Measurements from ENCODE around the gene MICAL2.

The MICAL2 gene

GRCh38 chr11:12159351-12160099 is 49.1 kb downstream of the MICAL2 start:
- peak in 1 of 2 donors; percentile 22 for DNase-seq

DNA sequence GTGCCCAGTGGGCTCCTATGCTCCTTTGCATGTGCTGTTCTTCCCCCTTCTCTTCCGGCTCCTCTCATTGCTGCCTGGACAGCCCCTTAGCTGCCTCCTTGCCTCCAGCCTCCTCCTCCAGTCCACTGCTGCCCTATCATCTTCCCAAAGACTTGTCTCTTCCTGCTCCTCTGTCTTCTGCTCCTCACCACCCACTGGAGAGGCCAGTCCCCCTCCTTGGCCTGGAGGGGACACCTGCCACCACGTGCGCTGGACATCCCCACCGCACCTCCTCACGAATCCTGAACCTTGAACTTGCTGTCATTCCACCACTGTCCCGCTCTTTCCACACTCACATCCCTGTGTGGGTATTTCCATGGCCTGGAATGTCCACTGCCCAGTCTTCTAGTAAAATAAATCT is 49.8 kb downstream of the MICAL2 start:
- no peak for DNase-seq

- DNase-seq: no peak
These were observed 50.3 kb downstream of the MICAL2 start for GRCh38 chr11:12160680-12161079.

DNA sequence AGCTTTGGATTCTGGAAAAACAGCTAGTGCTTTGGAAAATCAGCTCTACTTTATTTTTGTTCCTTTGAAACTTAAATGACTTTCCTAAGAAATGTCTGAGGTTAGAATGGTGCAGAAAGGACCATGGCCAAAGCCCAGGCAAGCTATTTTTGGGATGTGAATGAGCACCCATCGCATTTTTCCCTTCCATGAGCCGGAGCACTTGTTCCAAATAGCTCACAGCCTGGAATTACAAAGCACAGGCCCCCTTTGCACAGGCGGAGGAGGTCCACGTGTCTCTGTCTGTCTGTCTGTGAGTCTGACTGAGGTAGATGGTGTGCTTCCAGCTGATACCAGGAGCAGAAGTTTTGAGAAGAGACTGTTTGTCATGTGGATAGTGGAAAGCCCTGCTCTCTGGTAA is 50.7 kb downstream of the MICAL2 start:
- DNase-seq: no peak

GRCh38 chr11:12161603-12162350 is 51.4 kb downstream of the MICAL2 start:
- no peak for DNase-seq

- no peak for DNase-seq
These were observed 52.3 kb downstream of the MICAL2 start for GRCh38 chr11:12162652-12163051.

- no peak for DNase-seq
These were observed 53.0 kb downstream of the MICAL2 start for GRCh38 chr11:12163181-12163941.

DNA sequence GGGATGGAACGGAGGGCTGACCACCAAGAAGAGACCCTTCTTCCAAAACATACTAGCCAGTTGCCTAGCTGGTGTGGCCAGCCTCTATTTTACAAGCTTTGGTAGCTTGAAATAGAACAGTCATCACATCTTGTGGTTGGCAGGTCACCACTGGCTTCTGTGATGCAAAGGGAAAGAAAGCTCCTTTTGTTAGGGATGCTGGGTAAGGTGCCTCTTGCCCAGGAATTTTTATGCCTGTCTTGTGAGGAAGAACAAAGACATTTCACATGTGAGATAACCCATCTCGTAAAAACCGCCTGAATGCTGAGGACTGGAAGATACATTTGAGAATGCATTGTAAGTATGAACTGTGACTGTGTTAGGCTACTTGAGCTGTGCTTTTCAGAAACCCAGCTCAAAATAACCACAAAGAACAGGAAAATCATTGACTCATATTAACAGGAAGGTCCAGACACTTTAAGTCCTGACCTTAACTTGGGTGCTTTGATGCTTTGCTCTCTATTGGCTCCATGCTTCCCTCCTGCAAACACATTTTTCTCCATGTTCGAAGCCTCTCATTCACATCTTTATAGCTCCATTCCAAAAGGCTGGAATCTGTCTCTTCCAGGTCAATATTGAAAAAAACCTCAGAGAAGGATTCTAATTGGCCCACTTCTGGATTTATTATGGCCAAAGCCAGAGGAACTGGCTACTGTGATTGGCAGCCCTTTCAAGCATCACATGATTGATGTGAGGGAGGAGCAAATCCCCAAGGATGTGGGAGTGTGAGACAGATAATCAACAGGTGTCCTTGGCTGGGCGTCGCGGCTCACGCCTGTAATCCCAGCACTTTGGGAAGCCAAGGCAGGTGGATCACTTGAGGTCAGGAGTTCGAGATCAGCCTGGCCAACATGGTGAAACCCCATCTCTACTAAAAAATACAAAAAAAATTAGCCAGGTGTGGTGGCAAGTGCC is 53.9 kb downstream of the MICAL2 start:
- DNase-seq: no peak

DNA sequence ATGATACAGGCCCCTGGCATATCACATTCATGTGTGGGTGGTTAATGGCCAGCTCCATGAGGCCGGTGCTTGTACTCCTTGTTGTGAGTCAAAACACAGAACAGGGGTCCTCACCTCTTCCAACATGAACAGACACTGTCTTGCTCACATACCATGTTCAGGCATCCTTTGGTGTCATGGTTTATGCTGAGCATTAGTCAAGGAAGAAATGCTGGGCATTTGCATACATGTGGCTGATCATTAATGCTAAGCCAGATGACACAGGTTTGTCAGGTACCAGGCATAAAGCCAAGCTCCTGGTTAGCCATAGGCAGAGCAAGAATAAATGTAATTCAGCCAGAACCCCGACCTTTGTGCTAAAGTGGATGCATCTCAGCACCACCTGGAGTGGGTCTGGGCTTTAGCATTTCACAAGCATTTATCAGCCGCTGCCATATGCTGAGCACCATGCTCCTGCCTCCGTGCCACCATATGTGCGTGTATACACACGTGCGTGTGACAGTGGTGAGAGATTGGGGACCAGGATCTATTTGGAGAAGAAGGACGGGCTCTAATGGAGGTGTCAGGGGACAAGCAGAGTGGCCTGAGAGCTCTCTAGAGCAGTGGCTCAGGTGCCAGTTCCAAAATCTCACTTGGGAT is 55.0 kb downstream of the MICAL2 start:
- no peak for DNase-seq

- no peak for DNase-seq
These were observed 56.1 kb downstream of the MICAL2 start for GRCh38 chr11:12166299-12167060.

DNA sequence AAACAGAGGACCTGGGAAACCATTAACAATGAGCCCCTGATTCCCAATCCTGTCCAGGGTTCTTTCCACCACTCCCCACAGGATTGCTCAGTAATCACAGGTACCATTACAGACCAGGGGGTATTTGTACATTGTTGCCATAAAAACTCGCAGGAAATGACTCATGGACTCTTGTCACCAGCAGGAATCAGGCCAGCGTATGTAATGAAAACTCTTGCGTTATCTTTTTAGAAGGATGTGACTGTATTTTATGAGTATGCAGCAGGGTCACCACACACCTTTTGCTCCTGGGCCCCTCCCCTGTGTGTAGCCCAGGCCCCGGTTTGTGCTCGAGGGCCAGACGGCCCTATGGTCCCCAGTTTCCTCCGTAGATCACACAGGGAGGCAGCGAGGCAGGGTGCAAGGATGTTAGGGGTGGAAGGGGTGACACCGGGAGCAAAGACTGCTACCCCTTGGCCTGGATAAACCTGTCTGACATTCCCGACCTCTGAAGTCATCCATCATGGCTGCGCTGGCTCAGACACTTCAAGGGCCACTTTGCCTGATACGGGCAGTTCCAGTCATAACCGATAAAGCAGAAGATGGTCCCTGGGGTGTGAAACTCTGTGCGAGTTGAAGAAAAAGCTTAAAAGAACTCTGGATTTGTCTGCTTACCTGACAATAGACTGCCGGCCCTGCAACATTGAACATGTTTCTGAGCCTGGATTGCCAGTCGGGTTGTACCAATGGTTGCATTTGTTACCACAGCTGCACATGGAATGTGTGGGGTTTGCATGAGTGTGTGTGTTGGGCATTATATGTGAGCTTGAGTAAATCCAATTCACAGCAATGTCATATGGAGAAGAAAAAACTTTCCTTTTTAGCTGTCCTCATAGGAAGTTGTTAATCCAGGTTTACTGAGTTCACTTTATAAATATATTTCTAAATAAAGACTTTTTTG is 56.9 kb downstream of the MICAL2 start:
- DNase-seq: peak in 1 of 2 donors; percentile 20

- no peak for DNase-seq
These were observed 57.7 kb downstream of the MICAL2 start for GRCh38 chr11:12168114-12168513.

DNA sequence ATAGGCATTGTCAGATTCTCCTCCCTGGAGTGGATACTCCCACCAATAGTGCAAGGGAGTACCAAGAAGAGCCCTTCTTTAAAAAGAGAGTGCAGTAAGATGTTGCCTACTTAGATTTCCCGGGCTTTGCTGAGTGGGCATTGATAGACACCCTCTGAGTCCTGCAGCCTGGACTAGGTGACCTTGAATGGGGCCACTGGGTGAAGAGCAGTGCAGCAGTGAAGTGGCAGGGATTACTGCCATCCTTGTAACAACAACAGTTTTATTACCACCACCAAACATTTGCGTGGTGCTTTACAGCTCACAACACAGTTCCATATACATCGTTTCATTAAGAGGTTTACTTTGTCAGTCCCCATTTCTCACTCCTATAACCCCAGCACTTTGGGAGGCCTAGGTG is 59.4 kb downstream of the MICAL2 start:
- no peak for DNase-seq

DNA sequence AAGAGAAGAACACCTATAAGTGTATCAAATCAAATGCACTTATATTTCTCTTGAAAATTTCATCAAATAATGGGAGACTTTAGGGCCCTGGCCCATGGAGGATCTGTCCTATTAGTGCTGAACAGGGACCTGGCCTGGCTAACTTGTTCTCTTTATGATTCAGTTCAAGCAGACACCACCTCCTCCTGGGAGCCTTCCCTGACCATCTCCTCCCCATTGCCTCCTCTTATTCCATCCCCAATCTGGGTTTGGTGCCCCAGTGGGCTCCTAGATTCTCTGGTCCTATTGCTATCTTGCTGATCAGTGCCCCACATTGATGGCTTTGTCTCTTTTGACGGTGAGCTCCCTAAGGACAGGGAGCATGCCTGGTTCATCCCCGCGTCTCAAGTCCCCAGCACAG is 60.1 kb downstream of the MICAL2 start:
- DNase-seq: no peak

DNA sequence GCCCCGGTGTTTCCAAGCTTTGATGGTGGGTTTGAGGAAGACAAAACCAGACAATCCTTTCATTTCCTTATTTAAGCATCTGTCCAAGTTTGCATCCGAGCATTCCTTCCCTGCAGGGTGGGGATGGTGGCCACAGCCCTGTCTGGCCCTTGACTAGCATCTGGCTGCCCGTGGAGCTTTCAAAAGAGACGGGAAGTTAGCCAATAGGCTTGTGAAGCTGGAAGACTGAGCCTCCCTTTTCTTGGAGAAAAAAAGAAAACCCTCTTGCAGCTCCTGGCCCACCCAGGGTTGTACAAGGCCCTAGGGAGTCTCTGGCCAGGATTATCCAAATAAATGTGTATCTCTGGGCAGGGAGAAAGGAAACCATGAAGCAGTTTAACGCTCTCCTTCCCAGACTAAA is 60.6 kb downstream of the MICAL2 start:
- DNase-seq: no peak

GRCh38 chr11:12171921-12172320 is 61.5 kb downstream of the MICAL2 start:
- no peak for DNase-seq

DNA sequence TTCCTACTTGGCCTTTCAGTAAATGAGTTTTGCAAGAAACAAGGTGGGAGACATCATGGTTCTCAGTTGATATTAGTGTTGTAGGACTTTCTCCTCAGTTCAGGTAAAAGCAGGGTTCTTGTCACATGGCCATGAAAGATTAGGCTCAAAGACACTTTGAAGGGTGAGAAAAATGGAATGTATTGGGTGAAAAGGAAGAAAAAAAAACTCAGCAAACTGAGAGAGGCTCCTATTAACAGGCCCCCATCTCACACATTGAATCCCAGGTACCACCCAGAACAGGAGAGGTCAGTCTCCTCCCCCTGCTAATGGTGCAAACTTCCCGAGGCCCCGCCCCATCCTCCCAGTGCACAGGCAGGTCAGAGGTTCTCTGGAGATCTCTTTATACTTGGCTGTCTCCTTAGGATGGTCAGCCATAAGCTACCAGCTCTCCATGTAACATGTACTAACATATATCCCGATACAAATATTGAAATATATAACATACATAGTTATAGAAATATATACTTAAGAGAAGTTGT is 62.2 kb downstream of the MICAL2 start:
- no peak for DNase-seq

DNA sequence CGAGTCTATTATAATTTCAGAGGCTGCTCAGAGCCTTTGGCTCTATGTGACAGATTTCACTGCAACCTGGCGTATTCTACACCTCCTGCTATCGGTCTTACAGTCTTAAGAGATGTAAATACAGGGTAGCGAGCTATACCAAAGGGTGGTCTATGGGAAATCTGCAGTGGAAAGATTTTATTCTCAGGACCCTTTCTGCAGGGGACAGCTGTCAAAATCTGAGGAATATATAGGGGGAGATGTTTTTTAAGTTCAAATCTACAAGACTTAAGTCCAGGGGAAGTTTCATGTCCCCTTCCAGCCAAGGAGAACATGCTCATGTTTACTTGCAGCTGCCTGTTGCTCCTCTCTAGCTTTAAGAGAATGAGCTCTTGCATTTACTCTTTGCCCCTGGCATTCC is 62.7 kb downstream of the MICAL2 start:
- DNase-seq: no peak

DNA sequence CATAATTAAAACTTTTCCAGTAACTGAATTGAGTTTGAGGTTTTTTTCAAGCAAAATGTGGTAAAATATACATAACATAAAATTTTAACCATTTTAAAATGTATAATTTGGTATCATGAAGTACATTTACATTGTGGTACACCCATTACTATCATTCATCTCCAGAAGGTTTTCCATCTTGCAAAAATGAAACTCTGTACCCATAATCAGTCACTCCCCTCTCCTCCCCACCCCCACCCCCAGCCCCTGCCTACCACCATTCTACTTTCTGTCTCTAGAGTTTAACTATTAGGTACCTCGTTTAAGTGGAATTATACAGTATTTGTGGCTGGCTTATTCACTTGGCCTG is 63.7 kb downstream of the MICAL2 start:
- no peak for DNase-seq

Data from CD4-positive, alpha-beta T cell treated with Interleukin-1 beta for 1 hour (primary cell).